Measurements from ENCODE around the gene KATNB1.
A peak's percentile ranks its signal among the peaks of the same experiment; 100 is the strongest.

KATNB1 gene

GRCh38 chr16:57799600-57800199 is 64.1 kb downstream of the KATNB1 start:
- Histone ChIP-seq H3K4me2 (ENCODE audit: insufficient read depth, low read length) (no peak overlapping the region), H3K9me3 (ENCODE audit: insufficient read depth, low read length, severe bottlenecking) (no peaks in the 10 kb centered on the region), H3K27ac (ENCODE audit: low read length) (no peak overlapping the region), H4K20me1 (ENCODE audit: insufficient read depth, low read length) (no peaks in the 10 kb centered on the region), H3K36me3 (ENCODE audit: insufficient read depth, low read length) (no peaks in the 10 kb centered on the region), H3K9ac (ENCODE audit: low read depth, low read length) (no peak overlapping the region), H3K4me1 (ENCODE audit: insufficient read depth, low read length) (peaks cover 16% of the 10 kb centered on the region), H3K79me2 (ENCODE audit: insufficient read depth, low read length) (no peaks in the 10 kb centered on the region), H3K27me3 (ENCODE audit: insufficient read depth, low read length, poor library complexity) (no peaks in the 10 kb centered on the region), H2AFZ (ENCODE audit: low read depth, low read length) (no peak overlapping the region), H3K4me3 (ENCODE audit: low read depth in 1 of 2, low read length in 2 of 2) (no peak overlapping the region)
- peak; percentile 68 for ATAC-seq (ENCODE audit: insufficient read depth, low read depth)
- TF ChIP-seq CTCF (IDR thresholded peaks at IDR 0.05; ENCODE audit: borderline replicate concordance, extremely low read depth, low read length, poor library complexity, severe bottlenecking) (no peak), EZH2 (IDR thresholded peaks at IDR 0.05; ENCODE audit: borderline replicate concordance, low read depth, low read length, severe bottlenecking) (no peak)
- DNase-seq, result peak; percentile 55

GRCh38 chr16:57800200-57801097 is 64.9 kb downstream of the KATNB1 start:
- Histone ChIP-seq H3K9ac (ENCODE audit: low read depth, low read length) (no peak overlapping the region), H3K27me3 (ENCODE audit: insufficient read depth, low read length, poor library complexity) (no peaks in the 10 kb centered on the region), H3K4me3 (ENCODE audit: low read depth in 1 of 2, low read length in 2 of 2) (no peak overlapping the region), H2AFZ (ENCODE audit: low read depth, low read length) (no peak overlapping the region), H3K79me2 (ENCODE audit: insufficient read depth, low read length) (no peaks in the 10 kb centered on the region), H4K20me1 (ENCODE audit: insufficient read depth, low read length) (no peaks in the 10 kb centered on the region), H3K27ac (ENCODE audit: low read length) (no peak overlapping the region), H3K4me1 (ENCODE audit: insufficient read depth, low read length) (peaks cover 16% of the 10 kb centered on the region), H3K36me3 (ENCODE audit: insufficient read depth, low read length) (no peaks in the 10 kb centered on the region), H3K4me2 (ENCODE audit: insufficient read depth, low read length) (no peak overlapping the region), H3K9me3 (ENCODE audit: insufficient read depth, low read length, severe bottlenecking) (no peaks in the 10 kb centered on the region)
- ATAC-seq (ENCODE audit: insufficient read depth, low read depth), result peak; percentile 1; the same call in 1 of the 3 replicates
- TF ChIP-seq CTCF (IDR thresholded peaks at IDR 0.05; ENCODE audit: borderline replicate concordance, extremely low read depth, low read length, poor library complexity, severe bottlenecking) (no peak), EZH2 (IDR thresholded peaks at IDR 0.05; ENCODE audit: borderline replicate concordance, low read depth, low read length, severe bottlenecking) (no peak)
- DNase-seq, result no peak

- H3K4me3 ChIP-seq (ENCODE audit: low read depth in 1 of 2, low read length in 2 of 2), result no peak overlapping the region
- no peak overlapping the region for H3K4me2 ChIP-seq (ENCODE audit: insufficient read depth, low read length)
- H3K27ac ChIP-seq (ENCODE audit: low read length), result no peak overlapping the region
Measured at GRCh38 chr16:57801098-57801808, 65.7 kb downstream of the KATNB1 start.

More at GRCh38 chr16:57801098-57801808, 65.7 kb downstream of the KATNB1 start:
- H3K9ac ChIP-seq (ENCODE audit: low read depth, low read length), result no peak overlapping the region
- H3K9me3 ChIP-seq (ENCODE audit: insufficient read depth, low read length, severe bottlenecking), result no peaks in the 10 kb centered on the region
- ATAC-seq (ENCODE audit: insufficient read depth, low read depth) (no peak), DNase-seq (no peak)
- H3K27me3 ChIP-seq (ENCODE audit: insufficient read depth, low read length, poor library complexity), result no peaks in the 10 kb centered on the region
- H3K79me2 ChIP-seq (ENCODE audit: insufficient read depth, low read length), result no peaks in the 10 kb centered on the region
- TF ChIP-seq EZH2 (IDR thresholded peaks at IDR 0.05; ENCODE audit: borderline replicate concordance, low read depth, low read length, severe bottlenecking) (no peak), CTCF (IDR thresholded peaks at IDR 0.05; ENCODE audit: borderline replicate concordance, extremely low read depth, low read length, poor library complexity, severe bottlenecking) (no peak)
- H2AFZ ChIP-seq (ENCODE audit: low read depth, low read length), result no peak overlapping the region
- H3K36me3 ChIP-seq (ENCODE audit: insufficient read depth, low read length), result no peaks in the 10 kb centered on the region
- H4K20me1 ChIP-seq (ENCODE audit: insufficient read depth, low read length), result no peaks in the 10 kb centered on the region
- H3K4me1 ChIP-seq (ENCODE audit: insufficient read depth, low read length), result peaks cover 16% of the 10 kb centered on the region

Data from DND-41 (cell line).